HepG2 (cell line): ENCODE data around the gene KMT2A. TPM values are rescaled to one million over a fixed set of nuclear protein-coding genes. Genes with fewer than 3 reads are reported as not detected.

Experiments used
- BCL6 ChIP-seq: IDR thresholded peaks from 2 replicates; pipeline ENCODE4 v1.6.1; 2016; ENCODE audit warnings: missing genetic modification reagents, missing compliant biosample characterization
- HMGA1 ChIP-seq: sonication (generic); formaldehyde crosslinking; conservative IDR thresholded peaks from 2 replicates; pipeline ENCODE4 v1.4.0; 2020; ENCODE audit warnings: missing genetic modification reagents
- HNRNPL ChIP-seq: fragments of 200-400 bp; formaldehyde crosslinking; IDR thresholded peaks from 2 replicates; pipeline ENCODE4 v1.6.1; 2017; ENCODE audit warnings: mild to moderate bottlenecking, low read depth, low read length
- HOXA9 ChIP-seq: sonication (generic); formaldehyde crosslinking; IDR thresholded peaks from 2 replicates; pipeline ENCODE4 v1.8.1; 2022; ENCODE audit warnings: missing genetic modification reagents, mild to moderate bottlenecking, moderate library complexity, borderline replicate concordance
- PLRG1 ChIP-seq: fragments of 450-650 bp; conservative IDR thresholded peaks from 2 replicates; pipeline ENCODE4 v1.6.1; 2016
- RAD21 ChIP-seq: fragments of 450-650 bp; formaldehyde crosslinking; IDR thresholded peaks from 2 replicates; pipeline ENCODE4 v1.5.0; 2020; ENCODE audit warnings: mild to moderate bottlenecking
- SP1 ChIP-seq, 2 experiments: fragments of 450-650 bp in 1 of 2; sonication (generic) in 1 of 2; formaldehyde crosslinking in 1 of 2; IDR thresholded peaks; 2 replicates each; pipeline versions ENCODE4 v1.4.0 to v1.6.1; 2016 to 2020; ENCODE audit warnings: missing genetic modification reagents in 1 of 2
- THRA ChIP-seq: sonication (generic); formaldehyde crosslinking; IDR thresholded peaks from 2 replicates; pipeline ENCODE4 v1.4.0; 2020; ENCODE audit warnings: missing genetic modification reagents, borderline replicate concordance
- TMF1 ChIP-seq: sonication (generic); formaldehyde crosslinking; IDR thresholded peaks from 2 replicates; pipeline ENCODE4 v1.8.1; 2022; ENCODE audit warnings: low read depth, missing genetic modification reagents
- ZBTB7A ChIP-seq: sonication (generic); formaldehyde crosslinking; IDR thresholded peaks from 2 replicates; pipeline ENCODE4 v1.8.0; 2022; ENCODE audit warnings: mild to moderate bottlenecking, missing genetic modification reagents
- ZKSCAN1 ChIP-seq: fragments of 150-350 bp; IDR thresholded peaks from 2 replicates; pipeline ENCODE4 v1.6.1; 2014; ENCODE audit warnings: low read length
- ZNF20 ChIP-seq: sonication (generic); formaldehyde crosslinking; IDR thresholded peaks from 2 replicates; pipeline ENCODE4 v1.4.0; 2020; ENCODE audit warnings: mild to moderate bottlenecking, moderate library complexity, missing genetic modification reagents
- ZNF207 ChIP-seq: fragments of 450-650 bp; IDR thresholded peaks from 2 replicates; pipeline ENCODE4 v1.6.1; 2016; ENCODE audit warnings: antibody characterized with exemption, borderline replicate concordance
- ZNF383 ChIP-seq: sonication (generic); formaldehyde crosslinking; IDR thresholded peaks from 2 replicates; pipeline ENCODE4 v1.4.0; 2020; ENCODE audit warnings: missing genetic modification reagents, mild to moderate bottlenecking, borderline replicate concordance
- ZNF431 ChIP-seq: sonication (generic); formaldehyde crosslinking; IDR thresholded peaks from 2 replicates; pipeline ENCODE4 v1.9.0; 2022; ENCODE audit warnings: missing genetic modification reagents, low read depth, mild to moderate bottlenecking, borderline replicate concordance
- ZNF557 ChIP-seq: sonication (generic); formaldehyde crosslinking; IDR thresholded peaks from 2 replicates; pipeline ENCODE4 v1.4.0; 2020; ENCODE audit warnings: missing genetic modification reagents
- ZNF589 ChIP-seq: sonication (generic); formaldehyde crosslinking; conservative IDR thresholded peaks from 2 replicates; pipeline ENCODE4 v1.8.0; 2022; ENCODE audit warnings: mild to moderate bottlenecking, moderate library complexity, missing genetic modification reagents
- ZNF598 ChIP-seq: sonication (generic); formaldehyde crosslinking; IDR thresholded peaks from 2 replicates; pipeline ENCODE4 v1.5.1; 2020; ENCODE audit warnings: mild to moderate bottlenecking, missing genetic modification reagents, borderline replicate concordance
- ZNF704 ChIP-seq: sonication (generic); formaldehyde crosslinking; IDR thresholded peaks from 2 replicates; pipeline ENCODE4 v1.8.1; 2023; ENCODE audit warnings: mild to moderate bottlenecking, inconsistent platforms, moderate library complexity, missing genetic modification reagents, borderline replicate concordance
- ZNF709 ChIP-seq: sonication (generic); formaldehyde crosslinking; IDR thresholded peaks from 2 replicates; pipeline ENCODE4 v1.5.0; 2020; ENCODE audit warnings: mild to moderate bottlenecking, missing genetic modification reagents
- ZNF781 ChIP-seq: sonication (generic); formaldehyde crosslinking; IDR thresholded peaks from 2 replicates; pipeline ENCODE4 v1.5.1; 2020; ENCODE audit warnings: borderline replicate concordance, mild to moderate bottlenecking, missing genetic modification reagents; ENCODE audit errors: not compliant biosample characterization
- ZNF878 ChIP-seq: sonication (generic); formaldehyde crosslinking; IDR thresholded peaks from 2 replicates; pipeline ENCODE4 v1.8.1; 2023; ENCODE audit warnings: mild to moderate bottlenecking, missing genetic modification reagents, moderate library complexity
- polyA plus RNA-seq, 8 experiments: library from polyadenylated mRNA; depleted of rRNA in 3 of 8; stranded (reverse) in 7 of 8; unstranded in 1 of 8; fragments of >200 nt; fragmentation: Illumina TruSeq in 4 of 8; extraction: Trizol in 4 of 8; gene quantifications; 2 replicates each; pipeline versions ENCODE4 v1.2.1 to v1.2.3, GENCODE V29; 2011 to 2016; ENCODE audit warnings: low read depth in 4 of 8, missing spikeins in 1 of 8, mixed read lengths in 1 of 8; ENCODE audit not compliant: insufficient read depth in 1 of 8
- total RNA-seq, 5 experiments: library from RNA; depleted of rRNA; stranded (reverse); fragments of >200 nt; fragmentation: Illumina TruSeq; extraction: Trizol; gene quantifications; 2 replicates each; pipeline ENCODE4 v1.2.3, GENCODE V29; 2016; ENCODE audit warnings: low read depth in 1 of 5
- TF ChIP-seq, protein P1 (sequence below): sonication (generic); formaldehyde crosslinking; IDR thresholded peaks from 2 replicates; pipeline ENCODE4 v1.8.0; 2022; ENCODE audit warnings: low read depth, missing genetic modification reagents
- TF ChIP-seq, protein P2 (sequence below): IDR thresholded peaks from 2 replicates; pipeline ENCODE4 v1.6.1; 2012; ENCODE audit warnings: inconsistent platforms

Gene KMT2A
- total and polyA plus RNA-seq, 2 of the 13 experiments (the other 11 are each of a cell fraction or from before 2014, with no cell fraction given) = 12.4 to 20.0 TPM

- TF ChIP-seq ZNF557 (no peak), ZKSCAN1 (no peak), THRA (CRISPR knock-in tag) (no peak), HNRNPL (no peak), PLRG1 (no peak), ZNF431 (CRISPR knock-in tag) (no peak), ZBTB7A (CRISPR knock-in tag) (no peak), ZNF383 (CRISPR knock-in tag) (no peak), ZNF709 (CRISPR knock-in tag) (no peak), SP1 (IDR thresholded peaks at IDR 0.05) (no peak), SP1 (CRISPR knock-in tag; IDR thresholded peaks at IDR 0.05) (no peak), ZNF589 (CRISPR knock-in tag) (no peak), TMF1 (CRISPR knock-in tag) (no peak), ZNF598 (CRISPR knock-in tag) (no peak), ZNF20 (CRISPR knock-in tag) (no peak), ZNF781 (CRISPR knock-in tag) (no peak), HOXA9 (CRISPR knock-in tag) (no peak), ZNF878 (CRISPR knock-in tag) (no peak), RAD21 (no peak), BCL6 (no peak; the same call in 1 of the 2 replicates), HMGA1 (CRISPR knock-in tag) (no peak), ZNF704 (CRISPR knock-in tag) (no peak), ZNF207 (no peak)
- TF ChIP-seq, protein P1, sequence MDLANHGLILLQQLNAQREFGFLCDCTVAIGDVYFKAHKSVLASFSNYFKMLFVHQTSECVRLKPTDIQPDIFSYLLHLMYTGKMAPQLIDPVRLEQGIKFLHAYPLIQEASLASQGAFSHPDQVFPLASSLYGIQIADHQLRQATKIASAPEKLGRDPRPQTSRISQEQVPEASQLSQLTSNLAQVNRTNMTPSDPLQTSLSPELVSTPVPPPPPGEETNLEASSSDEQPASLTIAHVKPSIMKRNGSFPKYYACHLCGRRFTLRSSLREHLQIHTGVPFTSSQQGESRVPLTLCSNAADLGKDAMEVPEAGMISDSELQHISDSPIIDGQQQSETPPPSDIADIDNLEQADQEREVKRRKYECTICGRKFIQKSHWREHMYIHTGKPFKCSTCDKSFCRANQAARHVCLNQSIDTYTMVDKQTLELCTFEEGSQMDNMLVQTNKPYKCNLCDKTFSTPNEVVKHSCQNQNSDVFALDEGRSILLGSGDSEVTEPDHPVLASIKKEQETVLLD (CRISPR knock-in tag) = no peak
- TF ChIP-seq, protein P2, sequence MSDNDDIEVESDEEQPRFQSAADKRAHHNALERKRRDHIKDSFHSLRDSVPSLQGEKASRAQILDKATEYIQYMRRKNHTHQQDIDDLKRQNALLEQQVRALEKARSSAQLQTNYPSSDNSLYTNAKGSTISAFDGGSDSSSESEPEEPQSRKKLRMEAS = 0 out of 2 replicates have a peak, but pooled peaks have one; percentile 15
These were observed 1.2 kb downstream of the KMT2A start (continued) for GRCh38 chr11:118437208-118438125.
